Osteoblast (primary cell): ENCODE data around the gene FARSB. TPM values are rescaled to one million over a fixed set of nuclear protein-coding genes. Genes with fewer than 3 reads are reported as not detected.

Experiments
- DNase-seq: peaks from one replicate; pipeline ENCODE4 v3.0.0; 2011; ENCODE audit warnings: low spot score, mixed read lengths; ENCODE audit not compliant: insufficient read length; ENCODE audit errors: missing footprints
- H2AFZ ChIP-seq: 2 replicates; pipeline ENCODE4 v1.6.0; 2011; ENCODE audit warnings: mild to moderate bottlenecking, low read length
- H3K27ac ChIP-seq: 2 replicates; pipeline ENCODE4 v1.5.1; 2011; ENCODE audit warnings: mild to moderate bottlenecking, low read depth, low read length, moderate library complexity
- H3K27me3 ChIP-seq: 2 replicates; pipeline ENCODE4 v1.6.0; 2012; ENCODE audit warnings: mild to moderate bottlenecking, control low read depth, inconsistent platforms, low read length, moderate library complexity; ENCODE audit not compliant: insufficient read depth
- H3K36me3 ChIP-seq: 2 replicates; pipeline ENCODE4 v1.5.1; 2011; ENCODE audit warnings: mild to moderate bottlenecking, low read length, control low read depth, moderate library complexity; ENCODE audit not compliant: insufficient read depth
- H3K4me1 ChIP-seq: 2 replicates; pipeline ENCODE4 v1.5.1; 2011; ENCODE audit warnings: mild to moderate bottlenecking, low read length, control low read depth, moderate library complexity; ENCODE audit not compliant: insufficient read depth
- H3K4me2 ChIP-seq: 2 replicates; pipeline ENCODE4 v1.6.0; 2011; ENCODE audit warnings: mild to moderate bottlenecking, low read length; ENCODE audit not compliant: insufficient read depth
- H3K4me3 ChIP-seq: fragments of 200-600 bp; sonication (generic); 3 replicates; pipeline ENCODE4 v1.5.1; 2012; ENCODE audit warnings: mild to moderate bottlenecking, low read length, inconsistent platforms; ENCODE audit not compliant: insufficient read depth
- H3K79me2 ChIP-seq: 2 replicates; pipeline ENCODE4 v1.6.0; 2012; ENCODE audit warnings: mild to moderate bottlenecking, low read length, control low read depth, inconsistent platforms; ENCODE audit not compliant: insufficient read depth
- H3K9me3 ChIP-seq: 2 replicates; pipeline ENCODE4 v1.5.1; 2011; ENCODE audit warnings: low read depth, low read length, control low read depth
- H4K20me1 ChIP-seq: 2 replicates; pipeline ENCODE4 v1.6.0; 2012; ENCODE audit warnings: mild to moderate bottlenecking, low read length, control low read depth; ENCODE audit not compliant: insufficient read depth
- total RNA-seq: library from RNA; depleted of rRNA; stranded (reverse); fragments of >200 nt; gene quantifications from 2 replicates; pipeline ENCODE4 v1.2.3, GENCODE V29; 2012
- TF ChIP-seq, protein P1 (sequence below): IDR thresholded peaks from 2 replicates; pipeline ENCODE4 v1.5.1; 2011; ENCODE audit warnings: mild to moderate bottlenecking, low read depth, low read length, moderate library complexity; ENCODE audit errors: extremely low read depth

FARSB gene
- total RNA-seq, 1 donor, result 15.2 TPM

- Histone ChIP-seq H3K4me3 (no peak overlapping the region), H3K27ac (peak overlapping the region; percentile 50), H3K79me2 (peaks cover 7% of the 10 kb centered on the region), H3K36me3 (peaks cover 10% of the 10 kb centered on the region), H3K4me2 (peak overlapping the region; percentile 5), H3K4me1 (peaks cover 43% of the 10 kb centered on the region), H4K20me1 (no peaks in the 10 kb centered on the region), H3K27me3 (no peaks in the 10 kb centered on the region), H3K9me3 (no peaks in the 10 kb centered on the region), H2AFZ (no peak overlapping the region)
- TF ChIP-seq, protein P1, sequence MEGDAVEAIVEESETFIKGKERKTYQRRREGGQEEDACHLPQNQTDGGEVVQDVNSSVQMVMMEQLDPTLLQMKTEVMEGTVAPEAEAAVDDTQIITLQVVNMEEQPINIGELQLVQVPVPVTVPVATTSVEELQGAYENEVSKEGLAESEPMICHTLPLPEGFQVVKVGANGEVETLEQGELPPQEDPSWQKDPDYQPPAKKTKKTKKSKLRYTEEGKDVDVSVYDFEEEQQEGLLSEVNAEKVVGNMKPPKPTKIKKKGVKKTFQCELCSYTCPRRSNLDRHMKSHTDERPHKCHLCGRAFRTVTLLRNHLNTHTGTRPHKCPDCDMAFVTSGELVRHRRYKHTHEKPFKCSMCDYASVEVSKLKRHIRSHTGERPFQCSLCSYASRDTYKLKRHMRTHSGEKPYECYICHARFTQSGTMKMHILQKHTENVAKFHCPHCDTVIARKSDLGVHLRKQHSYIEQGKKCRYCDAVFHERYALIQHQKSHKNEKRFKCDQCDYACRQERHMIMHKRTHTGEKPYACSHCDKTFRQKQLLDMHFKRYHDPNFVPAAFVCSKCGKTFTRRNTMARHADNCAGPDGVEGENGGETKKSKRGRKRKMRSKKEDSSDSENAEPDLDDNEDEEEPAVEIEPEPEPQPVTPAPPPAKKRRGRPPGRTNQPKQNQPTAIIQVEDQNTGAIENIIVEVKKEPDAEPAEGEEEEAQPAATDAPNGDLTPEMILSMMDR, result no peak
- no peak for DNase-seq
These were observed 83.6 kb downstream of the FARSB start for GRCh38 chr2:222572264-222572721.

- Histone ChIP-seq H3K27ac (no peak overlapping the region), H3K4me2 (peak overlapping the region; percentile 23), H4K20me1 (no peaks in the 10 kb centered on the region), H3K9me3 (no peaks in the 10 kb centered on the region), H3K4me3 (no peak overlapping the region), H3K27me3 (no peaks in the 10 kb centered on the region), H3K4me1 (peaks cover 43% of the 10 kb centered on the region), H3K79me2 (peaks cover 4% of the 10 kb centered on the region), H2AFZ (no peak overlapping the region), H3K36me3 (peaks cover 14% of the 10 kb centered on the region)
- TF ChIP-seq, protein P1, result no peak
- no peak for DNase-seq
These were observed 86.1 kb downstream of the FARSB start for GRCh38 chr2:222569826-222570225.

GRCh38 chr2:222568865-222569264 is 87.0 kb downstream of the FARSB start:
- H3K4me3 ChIP-seq, result no peak overlapping the region
- no peaks in the 10 kb centered on the region for H3K79me2 ChIP-seq
- no peak overlapping the region for H2AFZ ChIP-seq
- peak overlapping the region; percentile 64 for H3K4me2 ChIP-seq
- TF ChIP-seq, protein P1, result no peak
- no peaks in the 10 kb centered on the region for H3K27me3 ChIP-seq
- H3K4me1 ChIP-seq, result peaks cover 42% of the 10 kb centered on the region
- H3K27ac ChIP-seq, result peak overlapping the region; percentile 3
- DNase-seq, result no peak
- H4K20me1 ChIP-seq, result no peaks in the 10 kb centered on the region
- peaks cover 14% of the 10 kb centered on the region for H3K36me3 ChIP-seq
- H3K9me3 ChIP-seq, result no peaks in the 10 kb centered on the region

DNA sequence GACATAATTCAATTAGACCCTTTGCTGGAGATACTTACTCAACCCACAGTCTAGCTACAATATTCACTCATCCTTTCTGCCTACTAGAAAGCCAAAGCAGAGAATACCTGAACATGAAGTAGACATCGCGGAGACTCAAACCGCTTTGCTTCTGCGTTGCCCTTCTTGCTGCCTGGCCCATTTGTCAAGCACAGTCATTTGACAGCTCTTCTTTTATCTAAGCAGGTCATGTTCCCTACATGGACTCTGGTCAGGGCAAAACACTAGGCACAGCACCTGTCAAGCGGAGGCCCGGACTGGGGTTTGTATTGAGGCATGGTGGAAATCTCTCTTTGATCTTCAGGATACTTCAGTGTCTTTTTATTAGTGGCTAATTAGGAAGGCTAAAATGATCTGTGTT is 89.7 kb downstream of the FARSB start:
- no peak for DNase-seq
- Histone ChIP-seq H3K79me2 (no peaks in the 10 kb centered on the region), H3K4me3 (no peak overlapping the region), H4K20me1 (no peaks in the 10 kb centered on the region), H3K36me3 (peaks cover 7% of the 10 kb centered on the region), H3K27me3 (no peaks in the 10 kb centered on the region), H3K4me2 (no peak overlapping the region), H3K27ac (no peak overlapping the region), H2AFZ (no peak overlapping the region), H3K4me1 (peaks cover 21% of the 10 kb centered on the region), H3K9me3 (no peaks in the 10 kb centered on the region)
- TF ChIP-seq, protein P1, result no peak
